Measurements from ENCODE around the gene SPPL3.

SPPL3 gene

DNA sequence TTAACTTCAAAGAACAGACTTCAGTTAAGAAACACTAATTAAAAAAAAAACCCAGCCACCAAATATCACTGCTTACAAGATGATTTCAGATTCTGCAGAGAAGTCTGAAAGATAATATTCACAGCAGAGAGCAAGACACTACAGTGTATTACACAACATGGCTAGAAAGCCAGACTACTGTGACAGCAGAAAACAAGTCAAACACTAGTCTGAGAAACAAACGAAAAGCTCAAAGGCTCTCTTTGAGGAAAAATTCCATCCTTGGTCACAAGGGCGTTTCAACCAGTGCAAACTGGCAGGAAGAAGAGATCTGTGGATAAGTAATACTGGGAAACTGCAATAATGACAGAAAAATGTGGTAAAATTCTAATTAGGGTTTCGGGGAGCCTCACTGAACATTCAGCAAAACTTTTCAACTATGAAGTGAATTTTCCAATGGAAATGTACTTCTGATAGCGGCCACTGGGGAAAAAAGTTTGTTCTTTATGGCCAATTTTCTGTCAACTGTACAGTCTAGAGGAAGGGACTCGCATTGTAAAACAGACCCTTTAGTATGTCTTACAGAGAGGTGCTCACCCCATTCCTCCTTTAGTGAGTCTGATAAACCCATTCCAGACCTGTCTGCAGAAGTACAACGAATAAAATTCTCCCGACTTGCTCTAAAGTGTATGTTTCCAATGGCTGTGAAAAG is 128.2 kb downstream of the SPPL3 start:
- DNase-seq (ENCODE audit: low read depth in 2 of 2), result no peak

DNA sequence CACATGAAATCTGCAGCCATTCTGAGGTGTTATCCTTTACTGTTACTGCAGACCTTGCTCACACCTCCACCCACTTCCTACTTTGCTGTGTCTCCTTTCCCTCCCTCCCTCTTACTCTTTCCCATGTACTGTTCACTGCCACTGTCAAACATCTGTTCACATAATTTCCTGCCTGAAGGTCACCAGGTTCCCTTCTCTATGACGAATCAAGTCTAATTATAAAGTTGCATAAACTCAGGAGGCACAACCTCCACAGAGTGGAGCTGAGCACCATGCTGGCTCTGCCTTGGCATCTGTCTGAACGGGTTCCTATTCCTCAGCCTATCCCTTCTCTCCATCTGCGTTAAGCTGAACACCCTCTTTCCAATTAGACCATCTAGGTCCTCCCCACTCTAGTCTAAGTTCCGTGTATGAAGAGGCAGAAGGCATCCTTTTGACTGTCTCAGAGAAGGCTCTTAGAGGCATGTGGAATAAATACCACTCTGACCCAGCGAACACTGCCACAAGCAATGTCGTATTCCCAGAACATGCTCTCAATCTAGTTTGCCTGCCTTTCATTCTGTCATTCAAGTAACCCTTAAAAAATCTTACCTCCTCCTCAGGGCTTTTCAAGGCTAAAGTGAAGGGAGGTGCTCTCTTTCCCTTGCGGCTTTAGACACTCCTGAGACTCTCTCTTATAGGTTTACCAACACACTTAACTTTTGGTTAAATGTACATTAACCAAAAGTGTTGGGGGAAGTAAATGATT is 129.8 kb downstream of the SPPL3 start:
- DNase-seq (ENCODE audit: low read depth in 2 of 2), result no peak

DNA sequence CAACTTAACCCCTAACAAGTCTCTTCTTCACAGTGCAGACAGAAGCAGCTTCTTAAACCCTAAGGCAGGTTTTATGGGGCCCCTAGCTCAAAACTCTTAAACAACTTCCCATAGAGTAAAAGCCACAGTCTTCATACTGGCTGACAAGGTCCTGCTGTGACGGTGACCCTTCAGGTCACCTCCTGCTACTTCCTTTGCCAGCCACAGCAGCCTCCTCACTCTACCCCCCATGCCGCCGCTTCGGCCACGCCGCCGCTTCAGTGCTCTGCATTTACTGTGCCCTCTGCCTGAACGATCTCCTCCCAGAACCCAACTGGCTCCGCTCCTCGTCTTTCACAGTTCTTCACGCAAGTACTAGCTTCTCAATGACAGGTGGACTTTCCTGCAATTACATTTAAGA is 133.1 kb downstream of the SPPL3 start:
- no peak for DNase-seq (ENCODE audit: low read depth in 2 of 2)

DNA sequence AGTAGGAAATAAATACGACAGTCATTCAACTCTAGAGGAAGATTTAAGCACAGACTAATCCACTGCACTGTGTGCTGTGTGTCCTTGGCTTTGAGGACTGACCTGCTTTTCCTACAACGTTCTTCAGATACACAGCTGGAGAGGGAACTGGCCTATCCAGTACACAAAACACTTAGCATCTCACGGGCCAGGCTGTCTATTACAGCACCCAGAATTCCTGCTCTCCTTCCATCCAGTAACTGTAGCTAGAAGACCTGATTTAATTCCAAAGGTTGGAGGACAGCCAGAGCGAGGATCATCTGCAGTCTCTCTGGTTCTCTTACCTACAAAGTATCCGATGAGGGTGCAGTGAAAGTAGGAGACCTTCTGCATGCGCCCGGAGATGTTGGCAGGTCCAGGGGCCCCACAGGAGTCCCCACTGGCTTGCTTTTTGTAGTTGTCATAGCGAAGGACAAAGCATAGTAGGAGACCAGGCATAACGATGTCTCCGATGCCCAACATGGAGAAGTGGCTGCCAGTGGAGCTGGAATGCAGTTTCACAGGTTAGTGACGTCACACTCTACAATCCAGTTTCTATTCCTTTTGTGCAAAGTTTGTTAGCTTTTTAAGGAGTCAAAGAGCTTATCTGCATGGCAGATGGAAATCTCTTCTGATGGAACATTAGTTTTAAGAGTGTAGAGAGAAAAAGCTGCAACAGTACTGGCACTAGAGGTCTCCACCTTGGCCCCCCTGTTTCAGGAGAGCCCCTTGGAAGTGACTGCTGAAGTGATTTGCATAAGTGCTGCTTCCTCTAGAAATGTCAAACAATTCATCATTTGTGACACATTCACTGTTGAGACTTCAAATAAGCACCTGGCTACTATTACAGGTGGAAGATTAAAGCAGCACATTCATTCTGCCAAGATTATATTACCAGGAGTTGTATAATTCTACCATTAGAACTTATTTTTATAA is 136.8 kb downstream of the SPPL3 start:
- no peak for DNase-seq (ENCODE audit: low read depth in 2 of 2)

DNA sequence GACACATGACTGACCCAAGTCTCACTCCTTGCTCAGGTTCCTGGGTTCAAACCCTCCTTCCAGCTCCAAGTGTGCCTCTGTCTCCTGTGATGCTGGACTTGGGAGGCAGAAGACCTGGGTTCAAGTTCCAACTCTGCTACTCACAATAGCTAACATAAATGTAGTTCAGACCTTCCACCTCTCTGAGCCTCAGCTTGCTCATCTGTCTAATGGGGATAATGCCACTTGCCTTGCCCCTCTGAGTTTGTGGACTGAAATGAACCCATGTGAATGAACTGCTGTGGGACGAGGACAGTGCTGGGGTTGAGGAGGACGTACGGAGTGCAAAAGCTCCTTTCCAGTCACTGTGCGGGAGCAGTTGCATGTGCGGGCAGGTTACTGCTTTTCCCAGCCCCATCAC is 137.6 kb downstream of the SPPL3 start:
- DNase-seq (ENCODE audit: low read depth in 2 of 2), result no peak

DNA sequence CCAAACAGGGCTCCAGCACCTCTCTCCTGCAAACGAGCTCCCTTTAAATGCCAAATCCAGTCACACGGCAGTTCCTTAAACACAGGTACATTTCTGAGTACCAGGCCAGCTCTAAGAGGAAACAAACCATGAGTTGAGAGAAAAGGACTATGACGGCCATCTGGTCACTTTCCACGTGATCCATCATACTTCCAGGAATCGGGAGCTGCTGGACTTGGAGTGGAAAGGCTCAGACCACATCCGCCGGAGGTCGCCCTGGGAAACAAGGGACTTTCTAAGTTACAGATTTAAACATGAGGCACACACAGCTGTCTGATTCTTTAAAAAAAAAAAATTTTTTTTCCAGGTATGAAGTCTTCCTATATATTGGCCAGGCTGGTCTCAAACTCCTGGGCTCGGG is 139.3 kb downstream of the SPPL3 start:
- no peak for DNase-seq (ENCODE audit: low read depth in 2 of 2)

DNA sequence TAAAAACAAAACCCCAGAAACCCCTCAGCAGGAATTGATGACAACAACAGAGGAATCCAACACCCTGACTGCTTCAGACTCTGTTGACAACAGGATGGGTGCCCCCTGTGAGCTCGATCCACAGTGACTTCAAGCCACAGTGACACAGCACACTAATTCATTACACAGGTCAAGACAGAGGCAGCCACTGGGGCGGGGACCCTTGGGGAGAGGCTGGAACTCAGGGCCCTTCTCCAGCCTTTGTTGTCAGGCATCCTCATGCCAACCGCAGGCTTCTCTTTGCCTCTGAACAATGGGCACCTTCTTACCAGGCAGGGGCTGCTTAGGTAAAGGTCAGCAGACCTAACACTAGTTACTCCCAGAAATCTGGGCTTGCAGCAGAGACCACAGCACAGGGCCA is 140.9 kb downstream of the SPPL3 start:
- DNase-seq (ENCODE audit: low read depth in 2 of 2), result no peak

DNA sequence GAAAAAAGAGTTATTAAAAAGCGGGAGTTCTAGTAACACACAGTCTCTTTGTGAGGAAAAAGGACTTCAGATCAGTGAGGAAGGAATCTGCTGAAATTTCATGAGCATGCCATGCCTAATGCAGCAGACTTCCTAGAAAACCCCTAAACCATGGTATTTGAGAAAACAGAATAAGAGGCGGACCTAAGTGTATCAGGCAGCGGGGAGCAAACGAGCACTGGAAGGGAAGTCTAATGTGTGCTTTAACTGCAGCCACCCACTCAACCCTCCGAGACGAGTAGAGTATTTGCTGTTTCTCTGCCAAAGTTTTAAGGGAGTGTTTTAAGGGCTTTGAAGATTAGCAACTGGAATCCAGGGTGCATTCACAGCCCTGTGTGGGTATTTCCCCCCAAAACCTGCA is 142.1 kb downstream of the SPPL3 start:
- DNase-seq (ENCODE audit: low read depth in 2 of 2), result no peak

DNA sequence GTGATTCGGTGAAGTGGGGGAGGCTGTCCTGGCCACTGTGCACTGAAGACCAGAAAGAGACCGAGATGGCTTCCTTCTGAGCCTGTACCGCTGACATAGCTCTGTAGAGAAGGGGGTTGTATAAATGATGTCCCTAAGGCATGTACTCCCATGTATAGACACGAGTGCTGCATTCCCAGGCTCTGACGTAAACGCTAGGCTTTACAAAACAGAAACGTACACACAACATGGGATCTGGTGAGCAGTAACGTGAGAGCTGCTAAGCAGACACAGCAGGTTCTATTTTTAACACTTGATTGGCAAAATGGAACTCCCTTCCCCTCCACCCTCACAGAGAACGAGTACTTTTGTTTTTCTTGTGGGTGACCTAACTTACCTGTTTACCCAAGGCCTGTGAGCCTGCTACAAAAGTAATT is 142.6 kb downstream of the SPPL3 start:
- DNase-seq (ENCODE audit: low read depth in 2 of 2), result no peak

DNA sequence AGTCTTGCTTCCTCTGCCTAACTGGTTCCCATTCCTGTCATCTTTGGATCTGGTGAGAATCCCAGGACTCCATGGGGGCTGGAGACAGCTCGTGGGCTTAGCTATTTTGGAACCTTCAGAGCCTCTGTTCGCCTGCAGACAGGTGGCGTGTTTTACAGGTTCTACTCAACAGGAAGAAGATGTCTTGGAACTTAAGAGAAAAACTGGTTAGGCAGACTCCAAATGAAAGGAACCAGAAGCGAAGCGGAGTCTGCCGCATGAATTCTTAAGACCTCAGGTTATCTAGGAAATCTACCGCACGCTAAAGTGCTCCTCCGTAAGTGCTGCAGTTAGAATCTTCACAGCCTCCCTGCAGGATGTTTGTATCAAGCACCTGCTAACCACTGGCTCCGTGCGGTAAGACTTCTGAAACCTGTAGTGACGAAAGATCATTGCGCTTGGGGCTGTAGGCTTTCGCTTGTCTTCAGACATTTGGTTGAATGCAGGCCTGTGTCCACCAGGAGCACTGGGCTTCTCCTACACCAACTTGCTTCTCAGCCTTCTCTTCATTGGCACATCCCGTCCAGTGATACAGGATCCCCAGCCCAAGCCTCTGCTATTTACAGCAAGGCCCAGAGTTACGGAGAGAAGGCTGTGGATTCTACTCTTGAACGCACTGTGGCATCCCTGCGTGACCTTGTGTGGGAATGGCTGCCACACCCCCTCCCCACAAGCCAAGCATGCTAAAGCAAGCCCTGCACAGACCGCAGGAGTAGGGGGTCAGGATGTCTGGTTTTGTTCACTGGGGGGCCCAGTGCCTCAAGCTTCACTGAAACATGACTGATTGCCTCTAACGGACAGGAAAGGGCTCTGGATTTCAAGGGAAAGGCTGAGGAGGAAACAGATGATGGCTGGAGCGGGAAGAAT is 143.6 kb downstream of the SPPL3 start:
- no peak for DNase-seq (ENCODE audit: low read depth in 2 of 2)

DNA sequence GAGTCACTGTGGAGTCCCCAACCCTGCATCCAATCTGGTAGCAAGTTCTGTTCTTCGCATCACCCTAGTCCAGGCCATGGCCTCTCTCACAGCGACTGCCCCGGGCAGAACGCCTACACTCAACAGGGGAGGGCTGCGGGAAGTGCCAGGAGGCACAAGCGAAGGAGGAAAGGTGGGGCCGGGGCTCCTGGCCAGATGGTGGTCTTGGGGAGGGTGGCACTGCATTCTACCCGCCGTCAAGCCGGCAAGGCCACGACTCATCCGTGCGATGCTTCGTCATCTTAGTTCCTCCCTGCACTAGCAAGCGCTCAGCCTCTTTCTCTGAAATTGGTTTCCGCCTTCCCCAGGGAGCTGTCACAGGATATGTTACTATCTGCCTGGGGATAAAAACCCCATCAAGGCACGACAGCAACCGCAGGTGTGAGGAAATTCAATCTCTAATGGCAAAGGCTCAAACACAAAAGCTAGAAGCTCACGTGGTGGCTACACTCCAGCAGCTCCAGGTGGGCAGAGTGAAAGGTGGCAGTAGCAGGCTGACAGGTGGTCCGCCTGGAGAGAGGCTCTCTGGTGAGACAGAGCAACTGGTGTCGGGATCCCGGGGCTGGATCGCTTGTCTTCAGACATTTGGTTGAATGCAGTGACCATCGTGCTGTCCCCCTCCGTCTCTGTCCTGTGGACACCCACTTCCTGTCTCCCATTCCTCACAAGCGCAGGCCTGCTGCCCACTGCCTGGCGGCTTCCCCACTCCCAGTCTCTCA is 144.4 kb downstream of the SPPL3 start:
- no peak for DNase-seq (ENCODE audit: low read depth in 2 of 2)

DNA sequence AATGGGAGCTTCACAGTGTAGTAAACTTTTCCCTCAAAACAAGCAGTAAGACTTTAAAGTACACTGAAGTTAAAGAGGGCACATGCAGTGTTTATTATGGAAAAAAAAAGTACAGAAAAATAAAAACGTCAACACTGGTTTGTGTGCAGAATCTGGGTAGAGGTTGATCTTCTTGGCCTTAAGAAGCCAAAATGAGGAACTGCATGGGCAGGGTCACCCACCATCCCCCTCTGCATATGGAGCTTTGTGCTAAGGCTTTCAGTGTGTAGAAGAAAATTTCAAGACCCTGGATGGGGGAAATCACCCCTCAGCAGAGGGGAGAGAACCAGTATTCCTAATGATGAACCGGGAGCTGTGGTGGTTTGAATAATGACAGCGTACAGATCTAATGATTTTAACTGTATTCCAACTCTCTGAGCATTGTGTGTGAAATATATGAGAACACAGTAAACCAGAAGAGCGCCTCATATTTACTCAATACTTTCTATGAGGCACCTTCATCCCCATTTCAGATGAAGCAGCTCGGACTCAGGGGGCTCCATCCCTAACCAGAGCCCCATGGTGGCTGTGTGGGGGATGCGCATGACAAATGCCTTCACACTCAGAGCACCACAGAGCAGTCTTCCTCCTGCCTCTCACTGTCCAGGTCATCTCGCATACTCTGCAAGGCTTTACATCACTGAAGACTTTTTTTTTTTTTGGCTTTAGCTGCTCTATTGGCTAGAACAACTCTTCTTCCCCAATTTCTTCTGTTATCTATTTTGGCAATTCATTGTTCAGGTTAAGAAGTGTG is 145.2 kb downstream of the SPPL3 start:
- DNase-seq (ENCODE audit: low read depth in 2 of 2), result no peak

DNA sequence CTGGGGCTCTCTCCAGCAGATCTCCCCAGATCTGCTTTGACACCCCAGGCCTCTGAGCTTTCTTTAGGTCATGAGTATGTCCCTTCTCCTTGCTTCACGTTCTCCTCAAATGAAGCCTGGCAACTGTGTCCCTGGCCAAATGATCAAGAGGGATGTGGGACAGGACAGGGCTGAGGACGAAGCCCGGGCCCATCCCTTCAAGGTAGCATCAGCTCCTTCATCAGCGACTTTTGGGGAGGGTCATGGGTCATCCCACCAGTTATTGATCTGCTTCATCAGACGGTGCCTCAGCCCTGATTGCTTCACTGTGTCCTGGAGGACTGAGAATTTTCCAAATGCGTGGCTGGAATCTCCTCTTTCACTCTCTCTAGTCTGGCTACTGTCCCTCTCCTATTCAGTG is 146.2 kb downstream of the SPPL3 start:
- DNase-seq (ENCODE audit: low read depth in 2 of 2), result no peak

DNA sequence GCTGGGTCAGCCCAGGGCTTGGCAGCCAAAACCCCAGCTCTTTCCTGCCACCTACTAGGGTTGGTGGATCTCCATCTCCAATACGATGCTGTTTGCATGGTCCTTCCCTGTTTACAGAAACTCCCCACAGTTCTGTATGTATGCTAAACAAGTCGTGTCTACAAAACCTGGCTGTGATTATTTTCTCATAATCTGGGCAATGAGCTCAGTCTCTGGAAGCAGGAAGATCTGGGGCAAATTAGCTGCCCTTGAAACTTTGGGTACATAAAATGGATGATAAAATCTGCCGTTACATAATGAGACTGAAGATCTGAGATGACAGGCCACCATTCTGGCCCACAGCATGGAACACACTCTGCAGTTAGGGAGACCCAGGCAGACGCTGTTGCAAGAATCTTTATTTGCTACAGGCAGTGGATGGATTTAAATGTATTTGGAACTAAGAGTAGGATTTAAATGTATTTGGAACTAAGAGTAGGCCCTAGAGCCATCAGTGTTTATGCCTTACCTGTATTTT is 146.9 kb downstream of the SPPL3 start:
- DNase-seq (ENCODE audit: low read depth in 2 of 2), result no peak

DNA sequence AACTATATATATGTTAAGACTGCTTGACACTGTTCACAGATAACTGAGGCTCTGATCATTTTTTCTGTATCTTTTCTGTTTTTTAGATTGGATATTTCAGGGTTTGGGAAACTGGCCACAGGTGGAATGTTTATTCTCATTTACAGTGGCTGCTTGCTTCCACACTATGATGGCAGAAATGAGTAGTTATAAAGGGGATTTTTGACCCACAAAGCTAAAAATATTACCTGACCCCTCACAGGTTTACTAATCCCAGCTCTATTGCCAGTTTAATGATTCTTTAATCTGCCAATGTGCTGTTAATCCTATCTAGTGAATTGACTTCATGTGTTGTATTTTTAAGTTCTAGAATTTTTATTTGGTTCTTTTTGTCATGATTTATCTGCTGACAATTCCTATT is 148.9 kb downstream of the SPPL3 start:
- no peak for DNase-seq (ENCODE audit: low read depth in 2 of 2)

DNA sequence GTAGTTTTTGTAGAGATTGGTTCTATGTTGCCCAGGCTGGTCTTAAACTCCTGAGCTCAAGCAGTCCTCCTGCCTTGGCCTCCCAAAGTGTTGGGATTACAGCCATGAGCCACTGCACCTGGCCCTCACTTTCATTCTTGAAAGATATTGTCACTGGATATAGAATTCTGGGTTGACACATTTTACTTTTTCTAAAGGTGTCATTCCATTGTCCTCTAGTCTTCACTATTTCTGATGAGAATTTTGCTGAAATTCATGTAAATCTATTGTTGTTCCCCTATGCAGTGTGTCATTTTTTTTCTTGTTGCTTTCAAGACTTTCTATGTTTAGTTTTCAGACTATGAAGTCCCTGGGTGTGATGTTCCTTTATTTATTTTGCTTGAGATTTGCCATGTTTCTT is 149.4 kb downstream of the SPPL3 start:
- DNase-seq (ENCODE audit: low read depth in 2 of 2), result no peak

DNA sequence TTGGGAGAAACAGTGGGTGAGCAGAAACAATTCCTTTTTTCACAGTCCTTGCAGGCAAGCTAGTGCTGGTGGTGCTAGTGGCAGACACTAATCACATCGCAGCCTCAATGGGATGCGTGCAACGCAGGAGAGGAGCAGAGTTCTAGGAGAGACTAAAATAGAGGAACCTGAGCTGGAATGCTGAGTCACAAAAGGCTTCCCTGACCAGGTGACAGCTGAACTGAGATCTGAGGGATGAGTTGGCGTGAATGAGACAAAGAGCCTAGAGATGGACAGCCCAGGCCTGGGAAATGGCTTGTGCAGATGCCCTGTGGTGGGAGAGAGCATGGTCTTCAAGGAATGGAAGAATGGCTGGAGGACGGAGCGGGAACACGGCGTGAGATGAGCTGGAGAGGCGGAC is 152.8 kb downstream of the SPPL3 start:
- DNase-seq (ENCODE audit: low read depth in 2 of 2), result no peak

DNA sequence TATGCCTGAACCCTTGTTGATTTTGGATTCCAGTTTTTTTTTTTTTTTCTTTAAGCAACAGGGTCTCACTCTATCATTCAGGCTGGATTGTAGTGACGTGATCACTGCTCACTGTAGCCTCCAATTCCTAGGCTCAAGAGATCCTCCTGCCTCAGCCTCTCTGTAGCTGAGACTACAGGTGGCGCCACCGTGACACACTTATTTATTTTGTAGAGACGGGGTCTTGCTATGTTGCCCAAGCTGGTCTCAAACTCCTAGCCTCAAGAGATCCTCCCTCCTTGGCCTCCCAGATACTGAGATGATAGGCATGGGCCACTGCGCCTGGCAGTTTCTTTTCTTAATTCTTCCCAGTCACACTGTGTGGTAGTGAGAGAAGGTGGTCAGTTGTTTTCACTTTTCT is 153.4 kb downstream of the SPPL3 start:
- no peak for DNase-seq (ENCODE audit: low read depth in 2 of 2)

DNA sequence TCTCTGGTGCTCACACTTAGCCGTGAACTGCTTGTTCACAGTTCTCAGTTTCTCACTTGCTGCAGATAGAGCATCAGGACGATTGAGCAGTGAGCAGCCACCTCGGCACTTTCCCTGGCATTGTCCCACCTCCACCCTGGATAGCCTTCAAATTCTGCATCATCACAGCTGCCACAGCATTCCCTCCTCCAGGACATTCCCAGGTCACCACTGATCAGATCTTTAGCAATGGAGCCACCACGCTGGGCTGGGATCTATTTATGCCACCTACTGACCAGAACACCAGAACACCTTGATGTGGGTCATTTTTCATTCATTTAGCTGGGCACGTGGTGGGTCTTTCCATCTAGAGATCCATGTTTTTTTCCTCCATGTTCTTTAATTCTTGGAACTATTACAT is 154.9 kb downstream of the SPPL3 start:
- DNase-seq (ENCODE audit: low read depth in 2 of 2), result no peak

DNA sequence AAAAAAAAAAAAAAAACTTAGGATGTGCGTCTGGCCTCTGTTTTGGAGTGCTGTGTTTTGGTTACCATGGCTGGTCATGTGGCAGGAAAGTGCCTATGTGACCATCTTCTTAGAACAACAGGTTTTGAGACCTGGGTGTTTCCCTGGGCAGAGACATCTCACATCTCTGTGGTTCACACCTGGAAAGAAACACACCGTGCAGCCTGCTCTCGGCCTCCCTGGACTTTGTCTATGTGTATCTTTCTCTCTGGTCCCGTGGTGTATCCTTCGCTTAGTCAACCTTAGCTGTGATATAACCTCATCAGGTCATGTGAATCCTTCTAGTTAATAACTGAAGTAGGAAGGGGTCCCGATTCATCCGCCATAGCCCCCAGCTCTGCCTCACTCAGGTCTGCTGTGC is 155.9 kb downstream of the SPPL3 start:
- DNase-seq (ENCODE audit: low read depth in 2 of 2), result no peak

All from stimulated activated CD4-positive, alpha-beta T cell treated with anti-CD3 and anti-CD28 coated beads, Interleukin-1b, Interleukin-23, amount 100 ng/mL, for 1 hour (primary cell).